ENCODE measurements around the gene RASGRF1. TPM values are rescaled to one million over a fixed set of nuclear protein-coding genes. Genes with fewer than 3 reads are reported as not detected.

Gene RASGRF1
- total RNA-seq, 1 experiment from 2014 or later = 0.24 TPM

- Histone ChIP-seq H3K27ac (no peak overlapping the region), H3K27me3 (replicated peaks) (no peaks in the 10 kb centered on the region), H3K4me3 (no peak overlapping the region), H3K36me3 (peaks cover 84% of the 10 kb centered on the region), H3K4me1 (replicated peaks) (no peaks in the 10 kb centered on the region), H3K9me3 (replicated peaks) (no peaks in the 10 kb centered on the region)
- DNase-seq (ENCODE audit: low read depth in 1 of 2, low spot score in 2 of 2) = no peak
Measured at GRCh38 chr15:78915341-78916087, 175.1 kb downstream of the RASGRF1 start.

GRCh38 chr15:78914027-78914764, 176.4 kb downstream of the RASGRF1 start:
- H3K4me1 ChIP-seq (replicated peaks) = no peaks in the 10 kb centered on the region
- peaks cover 86% of the 10 kb centered on the region for H3K36me3 ChIP-seq
- H3K27me3 ChIP-seq (replicated peaks) = no peaks in the 10 kb centered on the region
- no peak overlapping the region for H3K27ac ChIP-seq
- no peak overlapping the region for H3K4me3 ChIP-seq
- no peak for DNase-seq (ENCODE audit: low read depth in 1 of 2, low spot score in 2 of 2)
- no peaks in the 10 kb centered on the region for H3K9me3 ChIP-seq (replicated peaks)

GRCh38 chr15:78913012-78913411, 177.6 kb downstream of the RASGRF1 start:
- peaks cover 88% of the 10 kb centered on the region for H3K36me3 ChIP-seq
- H3K27me3 ChIP-seq (replicated peaks) = no peaks in the 10 kb centered on the region
- no peak for DNase-seq (ENCODE audit: low read depth in 1 of 2, low spot score in 2 of 2)
- no peak overlapping the region for H3K4me3 ChIP-seq
- no peaks in the 10 kb centered on the region for H3K9me3 ChIP-seq (replicated peaks)
- H3K4me1 ChIP-seq (replicated peaks) = no peaks in the 10 kb centered on the region
- H3K27ac ChIP-seq = no peak overlapping the region

- H3K27ac ChIP-seq = no peak overlapping the region
- no peak for DNase-seq (ENCODE audit: low read depth in 1 of 2, low spot score in 2 of 2)
- H3K36me3 ChIP-seq = peaks cover 89% of the 10 kb centered on the region
- no peaks in the 10 kb centered on the region for H3K4me1 ChIP-seq (replicated peaks)
- no peaks in the 10 kb centered on the region for H3K27me3 ChIP-seq (replicated peaks)
- no peaks in the 10 kb centered on the region for H3K9me3 ChIP-seq (replicated peaks)
- no peak overlapping the region for H3K4me3 ChIP-seq
Measured at GRCh38 chr15:78912316-78912715, 178.3 kb downstream of the RASGRF1 start.

- H3K4me3 ChIP-seq = no peak overlapping the region
- H3K27me3 ChIP-seq (replicated peaks) = no peaks in the 10 kb centered on the region
- H3K36me3 ChIP-seq = peaks cover 98% of the 10 kb centered on the region
- no peaks in the 10 kb centered on the region for H3K9me3 ChIP-seq (replicated peaks)
- H3K4me1 ChIP-seq (replicated peaks) = no peaks in the 10 kb centered on the region
- no peak overlapping the region for H3K27ac ChIP-seq
- DNase-seq (ENCODE audit: low read depth in 1 of 2, low spot score in 2 of 2) = no peak
Measured at GRCh38 chr15:78910271-78910670, 180.3 kb downstream of the RASGRF1 start.

Other genes with a start within 250 kb of the RASGRF1 start
- gene MORF4L1, start 217.9 kb downstream of the RASGRF1 start, total RNA-seq (2014; rRNA removed; shearing (Covaris generic)) = 428 and 483 TPM in 2 replicates
- gene CTSH, start 145.7 kb downstream of the RASGRF1 start, total RNA-seq (2014; rRNA removed; shearing (Covaris generic)) = 0.92 TPM in 1 of 2 replicates, not detected in the other
- not detected in 2 replicates for gene ANKRD34C, start 191.9 kb upstream of the RASGRF1 start, total RNA-seq (2014; rRNA removed; shearing (Covaris generic))
- 83.3 and 97.7 TPM in 2 replicates for gene TMED3, start 220.3 kb upstream of the RASGRF1 start, total RNA-seq (2014; rRNA removed; shearing (Covaris generic))

All from SJSA1 (cell line).